Lung (tissue), 12 donors: ENCODE data around the gene RRP1B. TPM values are rescaled to one million over a fixed set of nuclear protein-coding genes. Genes with fewer than 3 reads are reported as not detected.

Experiments
- ATAC-seq: fragments of 200-7000 bp; cut with Tn5 transposase; one replicate; pipeline ENCODE4 v1.9.1; 2020; ENCODE audit warnings: moderate number of reproducible peaks; ENCODE audit not compliant: insufficient read depth, low FRiP score
- DNase-seq, 3 donors: peaks; one replicate each; pipeline ENCODE4 v3.0.0-alpha.2; 2013 to 2017
- H3K27ac ChIP-seq, 2 donors: one replicate each; pipeline ENCODE4 v1.5.1; 2013; ENCODE audit warnings: mild to moderate bottlenecking in 2 of 2, moderate library complexity in 2 of 2, control low read depth in 1 of 2, inconsistent platforms in 1 of 2, low read depth in 1 of 2, low read length in 1 of 2
- H3K27me3 ChIP-seq, 3 donors: one replicate each; pipeline ENCODE4 v1.5.1; 2013; ENCODE audit warnings: low read length in 2 of 3; ENCODE audit not compliant: control insufficient read depth in 3 of 3, insufficient read depth in 3 of 3
- H3K36me3 ChIP-seq, 4 donors: one replicate each; pipeline ENCODE4 v1.5.1; 2013; ENCODE audit warnings: low read length in 4 of 4, mild to moderate bottlenecking in 1 of 4, moderate library complexity in 1 of 4; ENCODE audit not compliant: control insufficient read depth in 4 of 4, insufficient read depth in 4 of 4
- H3K4me1 ChIP-seq, 5 donors: one replicate each; pipeline ENCODE4 v1.5.1; 2013; ENCODE audit warnings: low read length in 5 of 5, mild to moderate bottlenecking in 2 of 5, moderate library complexity in 1 of 5; ENCODE audit not compliant: control insufficient read depth in 5 of 5, insufficient read depth in 5 of 5
- H3K4me3 ChIP-seq: one replicate; pipeline ENCODE4 v1.5.1; 2013; ENCODE audit warnings: mild to moderate bottlenecking, control low read depth, moderate library complexity
- H3K9ac ChIP-seq, 2 donors: one replicate each; pipeline ENCODE4 v1.5.1; 2013; ENCODE audit warnings: low read length in 2 of 2, control low read depth in 1 of 2; ENCODE audit not compliant: insufficient read depth in 1 of 2
- H3K9me3 ChIP-seq, 4 donors: one replicate each; pipeline ENCODE4 v1.5.1; 2013; ENCODE audit warnings: low read length in 3 of 4, mild to moderate bottlenecking in 1 of 4, moderate library complexity in 1 of 4; ENCODE audit not compliant: control insufficient read depth in 4 of 4, insufficient read depth in 3 of 4
- CTCF ChIP-seq: IDR thresholded peaks from 2 replicates; pipeline ENCODE4 v1.5.1; 2012; ENCODE audit warnings: mild to moderate bottlenecking; ENCODE audit errors: control extremely low read depth, extremely low read depth
- WGBS, 2 donors: extraction: QIAGEN DNeasy Blood & Tissue Kit; methylation state at CpG; one replicate each; pipeline ENCODE4 v1.1.7; 2013; 5-methylcytosine and 5-hydroxymethylcytosine counted together
- polyA plus RNA-seq, 2 donors: library from polyadenylated mRNA; stranded (reverse); fragments of 200-250 nt; gene quantifications; one replicate each; pipeline ENCODE4 v1.2.1, GENCODE V29; 2013
- total RNA-seq, 2 donors: library from RNA; depleted of rRNA in 1 of 2; stranded (reverse); fragments of >200 nt in 1 of 2; gene quantifications; one replicate each; pipeline ENCODE4 v1.2.1, GENCODE V29; 2014 to 2021
- donor health status: control.
- donor health status: control.
- donor health status: Bipolar disorder and iron deficiency.
- donor health status: healthy.
- donor health status: DM: yes; HTN: yes; CAD: no.

Gene RRP1B
- total and polyA plus RNA-seq, 4 donors = 6.4 to 18.1 (median 12.7) TPM

- Histone ChIP-seq H3K9ac (no peak overlapping the region), H3K9me3 (no peaks in the 10 kb centered on the region), H3K27ac (peak overlapping the region in 1 of 2 donors; percentile 84), H3K36me3 (no peaks in the 10 kb centered on the region), H3K27me3 (no peaks in the 10 kb centered on the region), H3K4me3 (no peak overlapping the region), H3K4me1 (peaks cover 0 to 14% (median 0%) of the 10 kb centered on the region in 5 donors)
- WGBS, 2 donors = 70 to 72% methylated on average over 29 of the region's 29 CpGs
- TF ChIP-seq CTCF = no peak
- no peak for DNase-seq
- no peak for ATAC-seq
Measured at GRCh38 chr21:43701936-43702784, 42.8 kb downstream of the RRP1B start.

DNA sequence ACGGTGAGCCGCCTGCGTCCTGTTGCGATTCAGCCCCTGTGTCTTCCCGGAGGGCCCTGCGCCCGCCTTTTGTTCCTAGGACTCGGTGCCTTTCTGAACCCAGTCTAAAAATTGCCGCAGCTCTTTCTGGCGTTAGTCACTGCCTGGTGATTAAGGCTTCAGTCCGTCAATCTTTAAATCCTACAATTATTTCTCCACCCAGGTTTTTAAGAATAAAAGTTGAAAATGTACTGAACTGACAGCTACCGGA is 43.4 kb downstream of the RRP1B start:
- TF ChIP-seq CTCF = no peak
- WGBS, 2 donors = 51 to 53% methylated on average over 12 of the region's 12 CpGs
- no peaks in the 10 kb centered on the region for H3K9me3 ChIP-seq
- H3K27ac ChIP-seq = peak overlapping the region in 1 of 2 donors; percentile 84
- H3K4me1 ChIP-seq = peaks cover 0 to 14% (median 0%) of the 10 kb centered on the region in 5 donors
- ATAC-seq = no peak
- H3K9ac ChIP-seq = no peak overlapping the region
- no peak for DNase-seq
- H3K36me3 ChIP-seq = no peaks in the 10 kb centered on the region
- no peaks in the 10 kb centered on the region for H3K27me3 ChIP-seq
- H3K4me3 ChIP-seq = no peak overlapping the region

- H3K27me3 ChIP-seq = no peaks in the 10 kb centered on the region
- no peak for TF ChIP-seq CTCF
- peak; percentile 30 to 50 (median 47) for DNase-seq
- 47 to 53% methylated on average over 29 of the region's 29 CpGs for WGBS, 2 donors
- H3K9ac ChIP-seq = no peak overlapping the region
- H3K9me3 ChIP-seq = no peaks in the 10 kb centered on the region
- H3K27ac ChIP-seq = peak overlapping the region in 1 of 2 donors; percentile 84
- ATAC-seq = no peak
- no peak overlapping the region for H3K4me3 ChIP-seq
- no peaks in the 10 kb centered on the region for H3K36me3 ChIP-seq
- H3K4me1 ChIP-seq = peaks cover 0 to 14% (median 0%) of the 10 kb centered on the region in 5 donors
Measured at GRCh38 chr21:43703035-43703880, 43.9 kb downstream of the RRP1B start.
